GM21515 (cell line): Measurements from ENCODE around the gene TMEM72.

Experiments used
- ATAC-seq: cut with Tn5 transposase; IDR thresholded peaks from one replicate; pipeline ENCODE4 v1.9.1; 2021; ENCODE audit not compliant: unreplicated experiment

The TMEM72 gene

DNA sequence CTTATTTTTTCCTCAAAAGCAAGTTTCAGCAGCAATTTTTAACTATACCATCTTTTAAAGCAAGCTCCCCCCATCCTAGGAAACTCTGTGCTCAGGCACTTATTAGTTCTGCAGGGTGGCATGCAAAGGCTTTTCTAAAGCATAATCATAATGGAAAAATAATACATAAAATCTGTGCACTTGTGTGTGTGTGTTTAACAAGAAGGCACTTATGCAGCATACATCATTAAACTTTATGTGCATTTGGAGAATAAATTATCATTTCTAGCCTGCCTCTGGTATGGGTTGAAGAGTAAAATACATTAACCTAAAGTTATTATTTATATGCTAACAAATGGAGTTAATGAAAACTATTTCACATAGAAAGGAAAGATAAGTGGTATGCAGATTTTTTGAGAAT lies 42.9 kb downstream of the TMEM72 start:
- no peak for ATAC-seq

DNA sequence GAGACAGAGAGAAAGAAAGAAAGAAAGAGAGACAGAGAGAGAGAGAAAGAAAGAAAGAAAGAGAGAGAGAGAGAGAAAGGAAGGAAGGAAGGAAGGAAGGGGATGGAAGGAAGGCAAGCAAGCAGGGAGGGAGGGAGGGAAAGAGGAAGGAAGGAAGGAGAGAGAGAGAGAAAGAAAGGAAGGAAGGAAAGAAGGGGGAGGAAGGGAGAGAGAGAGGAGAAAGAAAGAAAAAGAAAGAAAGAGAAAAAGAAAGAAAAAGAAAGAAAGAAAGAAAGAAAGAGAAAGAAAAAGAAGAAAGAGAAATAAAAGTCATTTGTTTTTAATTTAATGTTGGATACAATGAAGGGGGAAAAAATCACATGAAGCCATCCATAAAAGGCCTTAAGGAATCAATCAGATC lies 43.8 kb downstream of the TMEM72 start:
- ATAC-seq, result no peak

DNA sequence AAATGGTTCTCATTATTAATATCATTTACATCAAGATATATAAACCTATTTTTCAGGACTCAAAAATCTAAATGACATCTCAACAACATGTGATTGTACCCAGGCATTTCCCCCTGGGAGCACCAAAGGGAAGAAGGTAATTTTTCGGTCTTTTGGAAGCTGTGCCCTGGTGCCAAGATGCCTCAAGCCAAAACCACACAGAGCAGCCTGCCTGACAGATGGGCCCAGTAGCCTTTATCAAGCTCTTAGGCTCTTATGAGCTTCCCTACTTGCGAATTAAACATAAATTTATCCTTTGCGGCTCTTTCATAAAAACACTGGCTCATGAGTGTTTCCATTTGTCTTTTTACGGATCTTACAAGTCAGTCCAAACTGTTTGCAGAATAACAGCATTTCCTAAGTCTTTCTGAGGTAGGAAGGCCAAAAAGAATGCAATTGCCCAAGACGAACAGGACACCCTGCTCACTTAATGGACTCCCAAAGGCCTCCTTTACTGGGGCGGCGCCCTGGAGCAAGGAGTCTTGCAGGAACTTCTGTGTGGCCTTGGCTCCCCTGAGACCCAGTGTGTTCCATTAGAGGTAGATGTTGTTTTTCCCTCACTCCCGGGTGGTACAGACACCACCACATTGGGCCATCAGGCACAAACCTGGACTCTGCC lies 44.4 kb downstream of the TMEM72 start:
- ATAC-seq, result no peak

DNA sequence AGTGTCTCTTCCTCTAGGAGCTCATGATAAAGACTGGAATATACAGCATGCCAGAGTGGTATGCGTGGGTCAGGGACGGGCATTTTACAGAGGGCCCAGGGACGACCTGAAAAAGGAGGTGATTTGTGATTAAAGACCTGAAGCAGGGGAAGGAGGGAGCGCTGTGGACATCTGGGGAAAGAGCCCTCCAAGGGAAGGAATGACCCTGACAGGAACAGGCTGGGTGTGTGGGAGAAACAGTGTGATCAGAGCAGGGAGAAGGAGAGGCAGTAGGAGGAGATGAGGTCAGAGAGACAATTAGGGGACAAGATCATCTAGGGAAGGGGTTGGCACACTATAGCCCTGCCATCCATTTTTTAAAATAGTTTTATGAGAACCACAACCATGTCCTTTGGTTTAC lies 45.1 kb downstream of the TMEM72 start:
- no peak for ATAC-seq

DNA sequence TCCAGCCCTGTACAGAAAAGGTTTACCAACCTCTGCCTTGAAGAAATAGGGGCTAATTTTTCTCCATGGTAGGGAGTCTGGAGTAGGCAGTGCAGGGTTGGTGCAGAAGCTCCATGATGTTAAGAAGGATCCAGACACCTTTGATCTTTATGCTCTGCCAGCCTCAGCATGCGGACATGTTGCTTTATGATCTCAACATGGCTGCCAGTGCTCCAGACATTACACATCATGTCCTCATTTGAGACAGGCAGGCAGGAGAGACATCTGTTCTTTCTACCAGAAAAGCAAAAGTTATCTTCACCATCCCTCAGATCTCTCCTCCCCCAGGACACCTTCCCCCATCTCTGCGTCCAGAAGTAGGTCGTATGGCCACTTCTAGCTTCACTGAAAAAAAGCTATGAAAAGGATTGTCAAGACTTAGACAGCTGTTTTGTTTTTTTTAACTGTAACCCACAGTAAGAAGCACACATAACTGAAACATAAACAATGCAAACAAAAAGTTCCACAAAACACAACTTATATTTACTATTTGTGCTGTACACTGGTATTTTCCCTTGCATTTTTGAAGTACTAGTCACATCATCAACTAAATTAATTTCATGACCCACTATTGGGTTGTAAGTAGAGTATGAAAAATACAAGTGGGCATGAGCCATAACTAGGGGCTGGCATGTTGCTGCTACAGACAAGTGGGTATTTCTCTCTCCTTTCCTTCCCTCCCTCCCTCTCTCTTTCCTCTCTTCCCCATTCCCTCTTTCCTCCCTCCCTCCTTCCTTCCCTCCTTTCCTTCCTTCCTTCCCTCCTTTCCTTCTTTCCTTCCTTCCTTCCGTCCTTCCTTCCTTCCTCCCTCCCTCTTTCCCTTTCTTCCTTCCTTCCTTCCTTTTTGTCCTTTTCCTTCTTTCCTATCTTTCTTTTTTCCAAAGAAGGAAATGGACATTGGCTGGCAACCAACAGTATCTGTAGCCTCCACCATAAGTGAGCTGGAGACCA lies 45.9 kb downstream of the TMEM72 start:
- no peak for ATAC-seq

DNA sequence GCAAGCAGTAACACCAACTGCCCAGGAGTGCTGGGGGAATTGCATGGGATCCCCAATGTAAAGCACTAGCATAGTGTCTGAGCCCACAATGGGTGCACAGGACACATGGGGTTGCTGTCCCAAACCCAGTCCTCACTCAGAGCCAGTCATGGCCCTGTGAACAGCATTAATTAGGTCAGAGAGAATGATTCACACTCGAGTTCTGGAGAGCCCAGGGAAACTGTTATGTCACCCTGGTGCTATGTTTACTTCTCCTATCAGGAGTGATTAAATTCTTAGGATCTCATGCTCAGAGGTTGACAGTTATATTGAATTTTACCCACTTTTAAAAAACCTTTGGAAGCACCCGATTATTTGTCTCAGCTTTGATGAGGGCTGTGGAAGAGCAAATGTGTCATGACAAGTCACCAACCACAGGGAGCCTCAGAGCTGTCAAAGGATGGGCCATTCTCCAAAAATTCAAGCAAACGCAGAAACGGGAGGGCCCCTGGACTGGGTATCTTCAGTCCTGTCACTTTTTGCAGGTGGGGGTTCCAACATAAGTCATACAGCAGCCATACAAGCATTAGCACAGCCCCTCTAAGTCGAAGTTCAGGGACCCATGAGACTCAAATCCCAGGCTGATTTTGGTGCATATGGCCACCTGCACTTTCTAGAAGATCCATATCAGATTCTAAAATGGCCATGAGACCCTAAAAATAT lies 47.2 kb downstream of the TMEM72 start:
- ATAC-seq, result no peak

DNA sequence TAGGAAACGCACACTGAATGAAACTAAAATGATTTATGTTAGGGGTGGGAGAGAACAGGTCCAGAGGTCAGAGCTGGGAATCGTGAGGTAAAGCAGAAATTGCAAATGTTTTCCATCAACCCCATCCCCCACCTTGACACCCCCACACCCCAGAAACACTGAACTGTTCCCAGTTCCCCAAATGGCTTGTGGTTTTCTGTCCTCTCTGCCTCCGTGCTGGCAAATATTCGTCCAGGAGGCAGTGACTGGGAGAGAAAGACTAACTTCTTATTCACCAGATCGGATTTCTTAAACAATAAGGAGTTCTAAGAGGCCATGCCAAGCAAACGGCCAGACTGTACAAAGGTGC lies 47.7 kb downstream of the TMEM72 start:
- no peak for ATAC-seq

DNA sequence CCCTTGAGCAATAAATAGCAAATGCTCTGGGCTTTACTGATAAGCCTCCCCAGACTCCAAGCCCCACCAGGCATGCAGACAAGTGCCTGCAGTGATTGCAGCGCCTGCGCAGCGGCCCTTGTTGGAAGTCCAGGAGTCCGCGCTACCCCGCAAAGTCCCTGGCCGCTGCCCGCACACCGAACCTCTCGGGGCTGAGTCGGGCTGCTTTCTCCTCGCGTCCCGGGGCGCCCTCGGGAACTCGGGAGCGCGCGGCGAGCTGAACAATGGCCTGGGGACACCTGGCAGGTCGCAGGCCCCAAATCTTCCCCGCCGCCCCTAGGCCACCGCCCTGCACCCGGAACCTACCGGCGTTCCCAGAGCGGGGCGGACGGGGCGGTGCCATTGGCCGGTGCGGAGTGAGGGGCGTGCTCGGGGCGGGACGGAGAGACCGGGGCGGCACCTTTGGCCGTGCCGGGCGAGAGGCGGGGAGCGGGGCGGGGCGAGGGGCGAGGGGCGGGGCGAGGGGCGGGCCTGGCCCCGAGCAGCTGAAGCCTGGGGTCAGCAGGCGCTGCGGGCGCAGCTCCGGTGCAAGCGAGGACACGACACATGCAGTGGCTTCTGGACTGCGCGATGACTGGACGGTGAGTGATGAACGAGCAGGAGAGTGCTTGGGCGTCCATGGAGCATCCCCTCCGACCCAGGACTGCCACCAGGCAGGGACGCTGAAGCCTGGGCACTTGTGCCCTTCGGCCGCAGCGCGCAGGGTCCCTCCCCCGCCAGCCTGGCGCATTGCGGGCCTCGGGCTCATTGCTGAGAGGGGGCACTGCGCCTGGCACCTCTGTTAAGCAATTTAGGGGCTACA lies 48.3 kb downstream of the TMEM72 start, which contains the start of gene RASSF4:
Gene RASSF4 (plus strand): TSS at position 556 of the 841 bp plus-strand sequence. CDS start 10,401 bp downstream, outside the sequence.
- peak; percentile 97 for ATAC-seq

DNA sequence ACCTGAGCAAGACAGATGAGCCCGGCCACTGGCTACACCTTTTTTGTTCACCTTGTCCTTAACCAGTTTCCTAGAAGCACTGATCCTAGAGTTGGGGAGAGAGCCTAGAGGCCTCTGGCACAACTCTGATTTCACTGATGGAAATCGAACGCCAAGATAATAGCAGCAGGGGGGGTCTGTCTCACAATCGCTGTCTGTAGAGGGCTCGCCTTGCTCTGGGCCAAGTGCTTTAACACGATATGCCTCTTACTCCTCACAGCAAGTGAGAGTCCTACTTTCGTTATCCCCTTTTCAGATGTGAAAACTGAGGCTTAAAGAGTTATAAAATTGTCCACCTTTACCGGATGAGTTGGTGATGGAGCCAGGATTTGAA lies 48.9 kb downstream of the TMEM72 start:
- ATAC-seq, result no peak

DNA sequence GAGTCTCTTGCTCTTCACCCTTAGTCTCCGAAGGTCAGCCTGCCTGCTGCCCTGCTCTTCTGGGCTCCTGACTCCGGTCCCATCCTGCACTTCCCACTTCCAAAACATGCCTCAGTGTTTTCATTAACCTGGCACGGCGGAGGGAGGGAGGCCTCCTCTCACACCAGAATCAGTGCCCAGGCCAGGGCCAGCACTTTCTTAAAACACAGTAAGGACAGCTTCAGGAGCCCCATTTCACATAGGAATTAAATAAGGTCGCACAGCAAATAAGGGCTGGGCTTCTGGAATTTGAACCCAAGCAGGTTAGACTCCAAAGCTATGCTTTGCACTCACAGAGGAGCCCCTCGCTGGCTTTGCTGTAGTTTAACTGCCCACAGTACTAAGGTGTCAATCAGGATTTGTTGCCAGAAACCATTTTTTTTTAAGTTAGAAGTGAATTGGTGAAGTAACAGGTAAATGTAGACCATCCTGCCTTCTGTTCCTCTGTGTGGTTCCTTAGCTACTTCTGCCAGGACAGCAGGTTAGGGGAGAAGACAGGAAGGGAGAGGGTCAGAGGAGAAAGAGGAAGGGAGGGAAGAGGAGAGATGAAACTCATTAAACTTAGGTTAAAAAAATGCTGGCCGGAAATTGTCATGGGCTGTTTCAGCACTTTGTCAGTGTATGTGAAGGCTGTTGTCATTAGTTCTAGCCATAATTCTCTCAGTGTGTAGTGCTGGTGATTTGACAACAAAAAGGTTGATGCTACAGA lies 49.5 kb downstream of the TMEM72 start:
- ATAC-seq, result no peak

DNA sequence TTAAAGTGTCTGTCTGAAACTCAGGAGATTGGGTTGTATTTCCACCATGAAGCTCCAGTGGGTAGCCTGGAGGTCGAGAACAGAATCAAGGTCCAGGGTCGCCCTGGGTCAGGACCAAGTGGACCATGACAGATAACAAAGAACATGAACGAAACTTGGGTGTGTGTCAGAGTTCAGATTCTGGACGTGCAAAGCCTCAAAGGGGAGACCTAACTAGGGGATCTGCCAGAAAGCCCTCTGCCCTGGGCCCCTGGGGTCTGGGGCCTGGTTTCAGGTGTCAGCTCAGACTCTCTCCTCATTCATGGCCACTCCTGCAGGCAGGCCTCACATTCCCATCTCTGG lies 50.1 kb downstream of the TMEM72 start:
- ATAC-seq, result no peak

DNA sequence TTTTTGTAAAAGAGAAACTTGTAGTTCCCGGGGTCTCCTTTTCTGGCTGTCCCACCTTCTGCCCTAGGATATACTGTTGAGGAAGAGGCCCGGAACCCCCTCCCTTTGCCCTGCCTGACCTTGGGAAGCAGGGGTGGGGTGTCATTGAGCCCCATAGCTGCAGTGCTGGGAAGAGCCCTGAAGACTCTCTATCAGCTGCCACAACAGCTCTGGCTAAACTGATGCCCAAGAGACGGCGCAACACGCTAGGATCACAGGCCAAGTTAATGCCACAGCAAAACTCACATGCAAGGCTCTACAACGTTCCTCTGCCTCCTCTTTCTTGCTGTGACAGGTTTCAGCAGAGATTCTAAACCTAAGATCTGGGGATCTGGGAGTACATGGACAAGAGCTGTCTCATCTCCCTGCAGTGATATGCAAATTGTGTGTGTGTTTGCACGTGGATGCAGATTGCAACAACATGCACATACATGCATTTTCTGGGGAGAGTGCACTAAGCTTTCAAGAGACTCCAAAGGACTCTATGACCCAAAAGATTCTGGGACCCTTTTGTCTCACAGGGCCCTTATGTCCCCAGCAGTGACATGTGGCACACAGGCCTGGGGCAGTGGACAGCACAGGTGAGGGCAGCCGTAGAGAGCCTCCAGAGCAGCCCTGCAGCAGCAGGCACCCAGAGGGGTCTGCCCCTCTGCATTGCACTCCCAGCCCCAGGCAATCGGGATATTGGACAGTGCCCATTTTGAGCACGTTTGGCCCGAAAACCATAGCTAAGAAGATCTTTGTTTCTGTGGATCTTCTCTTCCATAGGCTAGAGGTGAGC lies 51.0 kb downstream of the TMEM72 start:
- no peak for ATAC-seq

DNA sequence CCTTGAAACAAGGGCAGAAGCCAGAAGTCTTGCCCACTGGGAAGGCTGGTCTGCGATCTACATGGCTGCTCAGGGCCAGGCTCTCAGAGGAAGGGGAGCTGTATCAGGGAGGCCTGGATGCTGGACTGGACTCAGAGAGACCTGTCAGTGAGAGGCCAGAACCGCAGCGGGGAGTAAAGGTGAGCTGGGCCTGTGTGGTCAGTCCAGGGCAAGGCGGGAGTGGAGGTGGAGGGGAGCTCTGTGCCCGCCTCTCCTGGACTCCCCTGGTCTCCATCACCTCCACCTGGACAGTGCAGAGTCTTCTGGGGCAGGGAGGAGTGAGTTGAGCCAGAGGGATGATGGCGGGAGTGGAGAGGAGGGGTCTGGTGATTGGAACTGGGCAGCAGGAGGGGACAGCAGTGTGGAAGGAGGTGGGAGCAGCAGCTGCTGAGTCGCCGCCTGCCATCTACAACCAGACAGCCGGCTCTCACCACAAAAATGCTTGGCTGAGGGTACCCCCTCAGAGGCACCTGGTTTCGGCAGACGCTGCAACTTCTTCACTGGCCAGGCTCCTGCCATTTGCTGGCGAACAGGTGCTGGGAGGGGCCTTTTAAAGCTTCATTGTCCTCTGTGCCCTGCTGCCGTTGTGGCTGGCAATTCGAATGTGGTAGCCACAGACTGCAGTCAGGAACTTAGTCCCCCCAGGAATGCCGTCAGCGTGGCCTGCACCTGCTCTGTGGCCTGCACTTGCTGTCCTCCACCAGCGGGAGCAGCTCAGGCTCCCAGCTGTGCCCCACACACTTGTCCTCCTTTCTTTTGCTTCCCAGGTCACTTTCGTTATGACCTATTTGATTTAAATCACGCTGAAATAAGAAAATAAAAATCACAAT lies 52.0 kb downstream of the TMEM72 start:
- no peak for ATAC-seq

DNA sequence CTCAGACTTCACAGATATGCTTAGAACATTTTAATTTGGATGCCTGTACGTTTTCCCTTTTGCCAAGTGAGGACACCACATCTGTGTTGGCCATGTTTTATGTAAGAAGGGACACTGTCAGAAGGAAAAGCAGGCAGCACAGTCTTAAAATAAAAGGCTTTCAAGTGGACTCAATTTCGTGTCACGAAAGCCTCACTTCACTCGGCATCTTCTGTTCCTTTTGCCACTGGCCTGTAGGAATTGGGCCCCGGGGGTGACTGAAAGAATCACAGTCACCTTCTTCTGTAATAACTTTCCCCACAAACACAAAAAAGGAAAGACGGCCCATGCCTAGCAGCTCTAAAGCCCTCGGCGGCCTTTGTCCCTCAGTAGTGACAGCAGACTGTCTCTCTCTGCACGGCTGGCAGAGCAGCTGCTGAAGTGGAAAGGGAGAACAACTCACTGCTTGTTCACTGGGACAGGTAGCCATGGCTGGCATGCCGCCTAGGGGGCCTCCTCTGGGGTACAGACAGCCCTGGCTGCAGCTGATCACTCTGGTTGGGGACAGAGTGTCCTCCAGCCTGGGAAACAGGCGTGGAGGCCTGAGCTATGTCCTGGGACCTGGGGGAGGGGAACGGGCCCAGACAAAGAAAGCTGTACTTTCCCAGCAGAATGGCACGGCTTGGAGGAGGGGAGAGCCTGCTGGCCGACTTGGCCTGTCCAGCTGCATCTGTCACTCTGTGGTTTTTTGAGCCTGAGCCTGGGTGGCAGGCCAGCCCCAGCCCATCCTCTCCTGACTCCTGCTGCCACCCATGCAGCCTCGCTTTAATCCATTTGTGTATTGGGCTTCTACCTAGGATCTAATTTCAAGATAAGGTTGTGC lies 52.9 kb downstream of the TMEM72 start:
- no peak for ATAC-seq

DNA sequence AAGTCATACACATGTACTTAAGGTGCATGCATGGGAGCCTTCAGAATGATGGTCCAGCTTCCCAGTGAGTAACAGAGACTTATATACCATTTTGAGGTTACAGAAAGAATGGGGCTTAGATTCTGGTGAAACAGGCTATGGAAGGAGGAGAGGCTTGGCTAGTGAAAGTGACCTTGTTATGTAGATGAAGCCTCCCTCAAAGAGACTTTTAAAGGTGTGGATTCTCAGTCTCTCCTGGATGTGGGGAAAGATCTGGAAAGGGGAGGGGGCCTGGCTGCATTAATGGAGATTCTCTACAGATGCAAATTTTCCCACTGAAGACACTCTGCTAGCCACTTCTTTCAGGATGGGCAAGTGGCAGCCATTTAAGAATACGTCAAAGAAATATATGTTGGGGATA lies 54.0 kb downstream of the TMEM72 start:
- ATAC-seq, result no peak

DNA sequence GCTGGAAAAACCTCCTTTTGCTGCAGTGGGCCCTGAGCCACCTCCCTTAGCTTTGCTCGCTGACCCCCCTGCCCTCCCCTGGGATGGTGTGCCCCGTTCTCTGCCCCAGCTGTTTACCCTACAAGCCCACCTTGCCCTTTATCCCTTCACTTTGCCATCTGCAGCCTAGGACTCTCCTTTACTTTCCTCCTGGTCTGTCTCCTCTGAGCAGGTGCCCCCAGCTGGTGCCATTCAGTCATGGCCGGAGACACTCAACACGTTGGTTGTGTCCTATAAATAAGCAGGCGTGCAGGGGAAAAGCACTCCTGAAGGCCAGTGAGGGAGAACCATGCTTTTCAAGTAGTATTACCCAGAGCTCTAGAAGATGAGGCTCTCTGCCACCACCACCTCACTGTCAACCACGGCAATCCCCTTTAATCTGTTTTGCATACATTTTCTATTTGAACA lies 54.5 kb downstream of the TMEM72 start:
- ATAC-seq, result no peak

DNA sequence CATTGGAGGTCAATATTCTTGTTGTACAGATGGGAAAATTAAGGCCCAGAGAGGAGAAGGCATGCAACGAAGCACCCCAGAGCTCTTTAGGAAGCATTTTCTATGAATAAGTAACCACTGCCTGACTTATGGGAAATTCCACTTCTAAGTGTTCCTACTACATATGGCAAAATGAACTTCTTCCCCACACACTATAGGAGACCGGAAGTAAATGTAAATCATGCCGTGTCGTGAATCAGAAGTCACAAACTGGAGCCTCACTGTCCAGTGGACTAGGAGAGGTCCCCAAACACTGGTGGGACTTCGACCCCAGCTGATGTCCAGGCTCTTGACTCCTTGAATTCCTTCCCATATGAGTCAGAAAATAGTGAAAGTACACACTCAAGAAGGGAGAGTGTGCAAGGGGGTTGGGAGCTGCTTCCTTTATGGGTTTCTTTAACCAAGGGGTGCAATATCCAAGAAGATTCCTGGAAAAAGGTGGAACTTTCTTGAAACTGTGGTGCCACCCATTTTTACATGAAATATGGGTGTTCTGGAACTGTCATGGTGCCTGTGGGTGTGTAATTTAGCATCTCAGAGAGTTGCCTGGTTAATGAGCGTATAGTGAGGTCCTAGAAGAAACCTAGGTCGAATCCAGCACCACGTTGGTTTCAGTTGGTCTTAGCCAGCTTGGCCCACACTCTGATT lies 55.1 kb downstream of the TMEM72 start:
- no peak for ATAC-seq
